HUES6 (cell line): ENCODE data around the gene NTSR2.

Source experiments
- H3K27ac ChIP-seq: 2 replicates; pipeline ENCODE4 v1.7.0; 2013; ENCODE audit warnings: low read depth, mild to moderate bottlenecking, low read length, inconsistent platforms
- H3K27me3 ChIP-seq: 2 replicates; pipeline ENCODE4 v1.6.1; 2013; ENCODE audit warnings: low read length; ENCODE audit not compliant: control insufficient read depth, insufficient read depth
- H3K36me3 ChIP-seq: 2 replicates; pipeline ENCODE4 v1.6.1; 2013; ENCODE audit warnings: low read length; ENCODE audit not compliant: control insufficient read depth, insufficient read depth
- H3K4me1 ChIP-seq: 2 replicates; pipeline ENCODE4 v1.6.1; 2013; ENCODE audit warnings: low read length; ENCODE audit not compliant: control insufficient read depth, insufficient read depth
- H3K4me3 ChIP-seq: 2 replicates; pipeline ENCODE4 v1.5.1; 2013; ENCODE audit warnings: low read depth, low read length
- H3K9ac ChIP-seq: one replicate; pipeline ENCODE4 v1.6.1; 2013; ENCODE audit warnings: mild to moderate bottlenecking, low read length
- H3K9me3 ChIP-seq: 2 replicates; pipeline ENCODE4 v1.6.1; 2013; ENCODE audit warnings: low read depth, low read length; ENCODE audit not compliant: control insufficient read depth, insufficient read depth

NTSR2 gene

GRCh38 chr2:11621410-11621809 lies 48.6 kb downstream of the NTSR2 start:
- no peaks in the 10 kb centered on the region for H3K4me1 ChIP-seq
- H3K9me3 ChIP-seq, result no peaks in the 10 kb centered on the region
- H3K27me3 ChIP-seq, result no peaks in the 10 kb centered on the region
- no peak overlapping the region for H3K4me3 ChIP-seq
- H3K9ac ChIP-seq, result no peak overlapping the region
- no peak overlapping the region for H3K27ac ChIP-seq
- peaks cover 74% of the 10 kb centered on the region for H3K36me3 ChIP-seq

DNA sequence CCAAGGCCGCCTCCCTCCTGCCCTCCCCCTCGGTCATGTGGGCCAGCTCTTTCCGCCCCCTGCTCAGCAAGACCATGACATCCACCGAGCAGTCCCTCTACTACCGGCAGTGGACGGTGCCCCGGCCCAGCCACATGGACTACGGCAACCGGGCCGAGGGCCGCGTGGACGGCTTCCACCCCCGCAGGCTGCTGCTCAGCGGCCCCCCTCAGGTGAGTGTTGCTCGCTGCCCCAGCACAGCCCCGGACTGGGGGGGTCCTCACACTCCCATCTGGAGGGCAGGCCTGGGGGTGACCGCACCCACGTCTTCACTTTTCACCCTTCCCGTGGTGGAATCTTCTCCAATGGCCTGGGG lies 51.3 kb downstream of the NTSR2 start:
- Histone ChIP-seq H3K9me3 (no peaks in the 10 kb centered on the region), H3K4me3 (no peak overlapping the region), H3K9ac (no peak overlapping the region), H3K4me1 (no peaks in the 10 kb centered on the region), H3K27ac (no peak overlapping the region), H3K36me3 (peaks cover 71% of the 10 kb centered on the region), H3K27me3 (no peaks in the 10 kb centered on the region)

- no peaks in the 10 kb centered on the region for H3K4me1 ChIP-seq
- H3K27me3 ChIP-seq, result no peaks in the 10 kb centered on the region
- H3K9ac ChIP-seq, result no peak overlapping the region
- H3K36me3 ChIP-seq, result peaks cover 74% of the 10 kb centered on the region
- H3K27ac ChIP-seq, result no peak overlapping the region
- no peaks in the 10 kb centered on the region for H3K9me3 ChIP-seq
- H3K4me3 ChIP-seq, result no peak overlapping the region
Measured at GRCh38 chr2:11617984-11618707, 51.8 kb downstream of the NTSR2 start.

- no peaks in the 10 kb centered on the region for H3K9me3 ChIP-seq
- no peaks in the 10 kb centered on the region for H3K27me3 ChIP-seq
- no peak overlapping the region for H3K4me3 ChIP-seq
- H3K36me3 ChIP-seq, result peaks cover 74% of the 10 kb centered on the region
- no peaks in the 10 kb centered on the region for H3K4me1 ChIP-seq
- no peak overlapping the region for H3K27ac ChIP-seq
- H3K9ac ChIP-seq, result no peak overlapping the region
Measured at GRCh38 chr2:11617527-11617926, 52.5 kb downstream of the NTSR2 start.

DNA sequence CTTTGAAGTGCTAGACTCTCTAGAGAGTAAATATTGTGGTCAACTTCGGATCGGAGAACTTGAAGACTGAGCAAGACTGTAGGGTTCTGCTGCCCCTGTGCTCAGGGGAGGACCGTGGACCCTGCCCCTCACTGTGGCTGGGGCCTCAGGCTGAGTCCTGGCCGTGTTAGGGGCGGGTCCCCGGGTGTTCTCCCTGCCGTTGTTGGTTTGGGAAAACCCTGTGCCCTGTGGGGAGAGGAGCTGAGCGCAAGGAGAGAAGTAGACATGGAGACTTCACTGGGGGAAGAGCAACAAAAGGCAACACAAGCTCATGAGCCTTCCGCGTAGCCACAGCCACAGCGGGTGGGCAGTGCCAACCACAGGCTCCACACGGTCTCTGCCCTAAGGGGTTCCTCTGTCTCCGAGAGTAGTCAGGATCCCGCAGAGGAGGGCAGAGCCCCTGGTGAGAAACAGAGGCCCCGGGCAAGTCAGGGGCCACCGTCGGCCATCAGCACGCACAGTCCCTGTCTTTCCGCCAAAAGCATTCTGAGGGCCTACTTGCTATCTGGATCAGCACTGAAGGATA lies 53.1 kb downstream of the NTSR2 start:
- H3K4me1 ChIP-seq, result no peaks in the 10 kb centered on the region
- H3K27me3 ChIP-seq, result no peaks in the 10 kb centered on the region
- no peaks in the 10 kb centered on the region for H3K9me3 ChIP-seq
- no peak overlapping the region for H3K27ac ChIP-seq
- no peak overlapping the region for H3K4me3 ChIP-seq
- H3K36me3 ChIP-seq, result peaks cover 74% of the 10 kb centered on the region
- H3K9ac ChIP-seq, result no peak overlapping the region

- H3K27me3 ChIP-seq, result no peaks in the 10 kb centered on the region
- H3K4me3 ChIP-seq, result no peak overlapping the region
- H3K36me3 ChIP-seq, result peaks cover 73% of the 10 kb centered on the region
- H3K27ac ChIP-seq, result no peak overlapping the region
- no peaks in the 10 kb centered on the region for H3K9me3 ChIP-seq
- H3K4me1 ChIP-seq, result no peaks in the 10 kb centered on the region
- no peak overlapping the region for H3K9ac ChIP-seq
Measured at GRCh38 chr2:11616097-11616687, 53.8 kb downstream of the NTSR2 start.

DNA sequence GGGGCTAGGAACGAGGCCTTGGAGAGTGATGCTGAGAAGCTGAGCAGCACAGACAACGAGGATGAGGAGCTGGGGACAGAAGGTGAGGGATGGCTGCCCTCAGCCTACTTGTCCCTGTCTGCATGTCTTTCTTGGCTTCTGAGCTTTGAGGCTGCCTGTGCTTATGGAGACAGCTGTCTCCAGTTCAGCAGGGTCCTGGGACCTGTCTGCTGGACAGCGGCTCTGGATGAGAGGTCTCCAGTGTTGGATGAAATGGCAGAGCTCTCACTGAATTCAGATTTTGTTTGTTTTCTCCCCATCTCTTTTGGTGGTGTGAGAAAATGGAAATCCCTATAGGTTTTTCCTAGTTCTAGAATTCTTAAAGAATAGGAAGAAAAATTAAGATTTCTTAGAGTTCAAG lies 54.8 kb downstream of the NTSR2 start:
- H3K4me1 ChIP-seq, result no peaks in the 10 kb centered on the region
- no peak overlapping the region for H3K27ac ChIP-seq
- no peak overlapping the region for H3K9ac ChIP-seq
- H3K9me3 ChIP-seq, result no peaks in the 10 kb centered on the region
- H3K36me3 ChIP-seq, result peaks cover 76% of the 10 kb centered on the region
- H3K27me3 ChIP-seq, result no peaks in the 10 kb centered on the region
- H3K4me3 ChIP-seq, result no peak overlapping the region

DNA sequence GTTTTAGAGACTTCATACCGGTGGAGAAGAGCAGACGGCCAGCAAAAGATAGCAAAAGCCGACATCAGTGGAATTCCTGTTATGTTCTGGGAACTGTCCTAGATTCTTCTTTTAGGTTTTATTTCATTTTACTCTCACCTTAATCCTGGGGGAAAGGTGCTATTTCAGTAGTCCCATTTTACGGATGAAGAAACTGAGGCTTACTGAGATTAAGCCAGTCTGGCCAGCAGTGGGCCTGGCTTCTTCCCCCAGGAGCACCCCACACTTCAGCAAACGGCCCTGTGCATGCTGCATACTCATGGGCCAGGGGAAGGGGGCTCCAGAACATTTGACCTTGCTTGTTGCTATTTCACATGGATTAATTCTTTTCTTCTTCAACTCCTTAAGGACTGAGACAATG lies 56.7 kb downstream of the NTSR2 start:
- H3K27ac ChIP-seq, result no peak overlapping the region
- no peaks in the 10 kb centered on the region for H3K4me1 ChIP-seq
- H3K36me3 ChIP-seq, result peaks cover 82% of the 10 kb centered on the region
- H3K4me3 ChIP-seq, result no peak overlapping the region
- H3K9ac ChIP-seq, result no peak overlapping the region
- H3K27me3 ChIP-seq, result no peaks in the 10 kb centered on the region
- no peaks in the 10 kb centered on the region for H3K9me3 ChIP-seq

DNA sequence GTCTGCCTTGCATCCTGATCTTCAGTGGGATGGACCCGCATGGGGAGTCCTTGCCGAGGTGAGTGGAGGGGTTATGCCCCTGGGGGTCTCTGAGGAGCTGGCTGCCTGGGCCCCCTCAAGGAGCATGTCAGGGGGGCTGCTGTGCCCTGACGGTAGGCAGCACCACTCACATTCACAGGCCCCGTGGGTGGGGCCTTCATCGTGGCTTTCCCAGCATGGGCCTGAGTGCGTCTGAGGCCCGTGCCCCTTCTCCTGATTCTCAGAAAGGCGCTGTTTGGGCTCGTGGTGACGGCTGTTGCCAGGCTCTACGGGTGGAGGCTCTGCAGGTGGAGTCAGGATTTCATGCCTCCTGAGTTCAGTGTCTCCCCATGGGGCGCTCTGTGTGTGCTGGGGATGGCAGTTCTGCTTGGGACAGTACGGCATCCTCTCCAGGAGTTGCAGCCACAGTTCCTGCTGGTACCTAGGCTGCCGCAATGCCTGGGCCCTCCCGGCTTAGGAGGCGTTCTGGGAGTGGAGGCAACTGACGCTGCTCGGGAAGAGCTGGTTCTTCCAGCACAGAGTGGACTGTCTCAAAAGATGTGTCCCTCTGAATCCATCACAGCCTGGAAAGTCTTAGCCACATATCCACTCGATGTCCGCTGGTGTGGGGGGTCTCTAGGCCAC lies 57.3 kb downstream of the NTSR2 start:
- no peaks in the 10 kb centered on the region for H3K27me3 ChIP-seq
- H3K4me3 ChIP-seq, result no peak overlapping the region
- H3K4me1 ChIP-seq, result no peaks in the 10 kb centered on the region

DNA sequence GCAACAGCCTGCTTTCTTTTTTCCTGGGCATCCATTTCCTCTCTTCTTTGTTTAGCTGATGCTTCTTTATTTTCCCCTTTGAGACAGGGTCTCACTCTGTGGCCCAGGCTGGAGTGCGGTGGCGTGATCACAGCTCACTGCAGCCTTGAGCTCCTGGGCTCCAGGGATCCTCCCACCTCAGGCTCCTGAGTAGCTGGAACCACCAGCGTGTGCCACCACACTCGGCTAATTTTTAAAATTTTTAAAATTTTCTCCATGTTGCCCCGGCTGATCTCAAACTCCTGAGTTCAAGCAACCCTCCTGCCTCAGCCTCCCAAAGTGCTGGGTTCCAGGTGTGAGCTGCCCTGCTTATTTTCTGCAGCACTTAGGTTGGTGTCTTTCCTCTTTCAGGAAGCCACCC lies 58.7 kb downstream of the NTSR2 start:
- no peak overlapping the region for H3K27ac ChIP-seq
- no peaks in the 10 kb centered on the region for H3K27me3 ChIP-seq
- H3K9me3 ChIP-seq, result no peaks in the 10 kb centered on the region
- no peak overlapping the region for H3K9ac ChIP-seq
- H3K4me3 ChIP-seq, result no peak overlapping the region
- peaks cover 64% of the 10 kb centered on the region for H3K36me3 ChIP-seq
- H3K4me1 ChIP-seq, result no peaks in the 10 kb centered on the region

More for the DNA sequence above, 57.3 kb downstream of the NTSR2 start:
- Histone ChIP-seq H3K36me3 (peaks cover 77% of the 10 kb centered on the region), H3K9me3 (no peaks in the 10 kb centered on the region), H3K9ac (no peak overlapping the region), H3K27ac (no peak overlapping the region)

DNA sequence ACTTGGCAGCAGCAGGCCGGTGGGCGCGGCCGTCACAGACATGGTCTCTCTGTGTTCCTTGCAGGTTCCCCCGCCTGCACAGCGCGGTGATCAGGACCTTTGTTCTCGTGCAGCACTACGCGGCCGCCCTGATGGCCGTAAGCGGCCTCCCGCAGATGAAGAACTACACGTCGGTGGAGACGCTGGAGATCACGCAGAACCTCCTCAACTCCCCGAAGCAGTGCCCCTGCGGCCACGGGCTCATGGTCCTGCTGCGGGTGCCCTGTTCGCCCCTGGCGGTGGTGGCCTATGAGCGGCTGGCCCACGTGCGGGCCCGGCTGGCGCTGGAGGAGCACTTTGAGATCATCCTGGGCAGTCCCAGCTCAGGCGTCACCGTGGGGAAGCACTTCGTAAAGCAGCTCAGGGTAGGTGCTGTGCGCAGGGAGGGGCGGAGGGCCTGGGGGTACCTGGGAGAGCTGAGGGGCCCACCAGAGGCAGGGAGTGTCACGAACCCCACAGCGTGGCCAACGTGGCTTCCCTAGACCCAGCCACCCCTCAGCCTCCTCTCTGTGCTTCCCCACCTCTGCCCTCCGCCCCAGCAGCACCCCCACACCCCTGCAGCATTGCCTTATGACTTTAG lies 59.3 kb downstream of the NTSR2 start:
- Histone ChIP-seq H3K9ac (no peak overlapping the region), H3K4me3 (no peak overlapping the region), H3K36me3 (peaks cover 61% of the 10 kb centered on the region), H3K27me3 (no peaks in the 10 kb centered on the region), H3K27ac (no peak overlapping the region), H3K9me3 (no peaks in the 10 kb centered on the region), H3K4me1 (no peaks in the 10 kb centered on the region)
